IgD-negative memory B cell (primary cell): ENCODE data around the gene ANKRD13C. TPM values are rescaled to one million over a fixed set of nuclear protein-coding genes. Genes with fewer than 3 reads are reported as not detected.
"Not testable (repeated sequence)": the region's sequence is repeated elsewhere in the genome, so short reads cannot be mapped to it uniquely, and the experiment has no call there.

Experiments
- H3K27ac Mint-ChIP-seq, 3 donors: one replicate each; pipeline ENCODE4 v1.8.0; 2020 to 2022; ENCODE audit warnings: mild to moderate bottlenecking in 3 of 3, mixed read lengths in 3 of 3, moderate library complexity in 1 of 3
- H3K27me3 Mint-ChIP-seq: one replicate; pipeline ENCODE4 v1.8.0; 2021; ENCODE audit warnings: mixed read lengths
- H3K36me3 Mint-ChIP-seq: one replicate; pipeline ENCODE4 v1.8.0; 2020; ENCODE audit warnings: mild to moderate bottlenecking, mixed read lengths
- H3K4me1 Mint-ChIP-seq, 3 donors: one replicate each; pipeline ENCODE4 v1.8.0; 2020 to 2022; ENCODE audit warnings: mixed read lengths in 3 of 3, mild to moderate bottlenecking in 1 of 3
- H3K4me3 Mint-ChIP-seq, 4 donors: one replicate each; pipeline ENCODE4 v1.8.0; 2020 to 2022; ENCODE audit warnings: mild to moderate bottlenecking in 4 of 4, mixed read lengths in 4 of 4, moderate library complexity in 3 of 4
- H3K9me3 Mint-ChIP-seq, 3 donors: one replicate each; pipeline ENCODE4 v1.8.0; 2020 to 2021; ENCODE audit warnings: mixed read lengths in 3 of 3, mild to moderate bottlenecking in 1 of 3
- polyA plus RNA-seq: library from polyadenylated mRNA; unstranded; fragments of 300-500 nt; fragmentation: Illumina TruSeq; gene quantifications from one replicate; pipeline ENCODE4 v1.2.3, GENCODE V29; 2021

The ANKRD13C gene, protein sequence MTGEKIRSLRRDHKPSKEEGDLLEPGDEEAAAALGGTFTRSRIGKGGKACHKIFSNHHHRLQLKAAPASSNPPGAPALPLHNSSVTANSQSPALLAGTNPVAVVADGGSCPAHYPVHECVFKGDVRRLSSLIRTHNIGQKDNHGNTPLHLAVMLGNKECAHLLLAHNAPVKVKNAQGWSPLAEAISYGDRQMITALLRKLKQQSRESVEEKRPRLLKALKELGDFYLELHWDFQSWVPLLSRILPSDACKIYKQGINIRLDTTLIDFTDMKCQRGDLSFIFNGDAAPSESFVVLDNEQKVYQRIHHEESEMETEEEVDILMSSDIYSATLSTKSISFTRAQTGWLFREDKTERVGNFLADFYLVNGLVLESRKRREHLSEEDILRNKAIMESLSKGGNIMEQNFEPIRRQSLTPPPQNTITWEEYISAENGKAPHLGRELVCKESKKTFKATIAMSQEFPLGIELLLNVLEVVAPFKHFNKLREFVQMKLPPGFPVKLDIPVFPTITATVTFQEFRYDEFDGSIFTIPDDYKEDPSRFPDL
- 19.7 TPM for polyA plus RNA-seq

DNA sequence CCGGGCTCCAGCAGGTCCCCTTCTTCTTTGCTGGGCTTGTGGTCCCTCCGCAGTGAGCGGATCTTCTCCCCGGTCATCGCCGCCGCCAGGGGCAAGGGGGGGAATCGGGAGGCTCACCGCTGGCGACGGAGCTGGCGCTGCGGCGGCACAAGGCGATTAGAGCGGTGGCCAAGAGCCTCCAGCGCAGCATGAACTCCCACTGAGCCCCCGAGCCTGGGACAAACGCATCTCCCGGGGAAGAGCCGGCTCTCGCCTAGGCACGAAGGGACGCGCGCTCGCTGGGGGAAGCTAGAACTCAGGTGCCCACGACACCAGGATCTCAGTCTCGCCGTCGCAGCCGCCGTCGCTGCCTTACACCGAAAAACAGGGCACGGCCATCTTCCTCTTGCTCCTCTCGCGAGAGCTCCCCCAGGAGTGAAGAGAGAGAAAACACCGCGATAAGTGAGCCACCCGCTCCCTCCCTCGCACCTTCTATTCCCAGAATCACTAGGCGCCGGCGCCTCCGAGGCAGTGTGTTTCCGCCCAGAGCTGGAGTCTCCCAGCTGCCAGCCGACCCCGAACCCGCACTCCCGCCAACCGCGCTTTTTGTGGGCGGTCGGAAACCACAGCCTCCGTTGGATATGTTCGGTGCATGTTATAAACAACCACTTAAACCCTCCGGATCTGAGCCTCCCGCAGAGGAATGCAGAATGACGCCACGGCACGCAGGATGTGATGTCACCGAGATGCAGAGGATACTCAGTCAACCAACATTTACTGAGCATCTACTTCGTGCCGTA is at the start of gene ANKRD13C:
ANKRD13C (minus strand) TSS at position 391 of the 779 bp plus-strand sequence; CDS start at position 77, 314 bp downstream.
- Mint-ChIP-seq H3K27ac (peak within 1 kb of the TSS; percentile 89 to 100 (median 99)), H3K9me3 (peaks cover 0 to 3% (median 0%) of the 10 kb centered on the region in 3 donors), H3K27me3 (no peaks in the 10 kb centered on the region), H3K4me3 (peak within 1 kb of the TSS; percentile 97 to 100 (median 99)), H3K4me1 (peaks cover 29 to 40% (median 33%) of the 10 kb centered on the region in 3 donors), H3K36me3 (no peaks in the 10 kb centered on the region)

DNA sequence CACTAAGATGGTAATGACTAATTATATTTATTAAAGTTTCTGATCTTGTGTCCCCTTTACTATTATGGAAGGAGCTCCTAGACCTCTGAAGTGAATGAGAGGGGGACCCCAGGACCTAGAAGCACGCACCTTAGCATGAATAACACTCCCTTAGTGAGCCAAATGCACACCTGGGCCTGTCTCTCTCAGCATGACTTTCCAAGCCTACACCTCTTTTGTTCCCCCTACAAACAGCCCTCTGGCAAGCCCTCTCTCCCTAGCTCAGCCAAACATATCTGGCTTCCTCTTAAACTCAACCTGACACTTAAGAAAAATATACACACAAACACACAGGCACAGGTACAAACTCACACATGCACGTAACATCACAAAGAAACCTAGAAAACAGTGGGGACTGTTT is 49.2 kb upstream of the ANKRD13C start:
- Mint-ChIP-seq H3K27ac (no peak overlapping the region), H3K9me3 (no peaks in the 10 kb centered on the region), H3K36me3 (no peaks in the 10 kb centered on the region), H3K4me1 (peaks cover 0 to 6% (median 2%) of the 10 kb centered on the region in 3 donors), H3K4me3 (no peak overlapping the region), H3K27me3 (no peaks in the 10 kb centered on the region)

DNA sequence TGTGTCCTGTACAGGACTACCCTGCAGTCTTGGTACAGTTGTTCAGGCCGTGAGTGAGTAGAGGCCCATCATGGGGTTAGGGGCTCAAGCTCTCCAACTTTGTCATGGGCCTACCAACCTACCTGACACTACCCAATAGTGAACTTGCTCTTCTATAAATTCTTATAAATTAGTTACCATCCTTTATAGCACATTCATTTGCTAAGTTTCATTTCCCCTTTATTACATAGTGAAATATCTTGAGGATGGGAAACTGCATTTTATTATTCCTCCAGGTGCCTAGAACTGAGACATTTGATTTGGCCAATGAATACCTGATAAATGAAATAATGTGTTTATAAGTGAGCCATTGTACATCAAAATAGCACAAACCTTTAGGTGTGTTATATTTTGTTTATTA is 47.5 kb upstream of the ANKRD13C start:
- no peaks in the 10 kb centered on the region for H3K36me3 Mint-ChIP-seq
- no peak overlapping the region for H3K4me3 Mint-ChIP-seq
- peaks cover 0 to 6% (median 2%) of the 10 kb centered on the region in 3 donors for H3K4me1 Mint-ChIP-seq
- H3K9me3 Mint-ChIP-seq, result no peaks in the 10 kb centered on the region
- peaks cover 3% of the 10 kb centered on the region for H3K27me3 Mint-ChIP-seq
- no peak overlapping the region for H3K27ac Mint-ChIP-seq

DNA sequence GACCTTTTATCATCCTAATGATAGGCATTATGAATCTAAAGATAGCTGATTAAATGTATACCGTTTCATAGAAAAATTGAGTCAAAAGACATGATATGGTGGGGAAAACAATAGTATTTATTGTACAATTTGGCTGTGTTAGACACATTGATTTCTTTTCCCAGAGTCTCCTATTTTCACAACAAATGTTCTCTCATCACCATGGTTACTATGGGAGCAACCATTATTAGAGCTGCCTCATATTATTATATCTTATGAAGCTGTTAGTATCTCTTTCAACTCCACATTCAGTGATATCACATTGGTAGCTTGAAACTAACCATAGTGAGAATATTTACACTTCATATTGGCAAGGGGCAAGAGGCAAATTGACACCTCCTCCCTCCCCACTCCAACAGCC is 45.8 kb upstream of the ANKRD13C start:
- H3K36me3 Mint-ChIP-seq, result no peaks in the 10 kb centered on the region
- no peak overlapping the region for H3K27ac Mint-ChIP-seq
- no peaks in the 10 kb centered on the region for H3K9me3 Mint-ChIP-seq
- peaks cover 3% of the 10 kb centered on the region for H3K27me3 Mint-ChIP-seq
- no peak overlapping the region for H3K4me3 Mint-ChIP-seq
- H3K4me1 Mint-ChIP-seq, result peaks cover 0 to 6% (median 5%) of the 10 kb centered on the region in 3 donors

DNA sequence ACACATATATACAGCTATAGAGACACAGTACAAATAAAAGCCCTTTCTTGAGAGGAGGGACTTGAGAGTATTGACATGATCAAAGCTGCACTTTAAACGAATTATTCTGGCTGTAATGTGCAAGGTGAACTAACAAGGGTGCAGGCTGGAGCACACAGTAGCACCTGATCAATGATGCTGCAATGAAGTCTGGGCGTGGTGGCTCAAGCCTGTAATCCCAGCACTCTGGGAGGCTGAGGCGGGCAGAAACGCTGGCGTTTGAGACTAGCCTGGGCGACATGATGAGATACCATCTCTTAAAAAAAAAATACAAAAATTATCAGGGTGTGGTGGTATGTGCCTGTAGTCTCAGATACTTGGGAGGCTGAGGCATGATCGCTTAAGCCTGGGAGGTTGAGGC is 42.5 kb upstream of the ANKRD13C start:
- no peak overlapping the region for H3K27ac Mint-ChIP-seq

DNA sequence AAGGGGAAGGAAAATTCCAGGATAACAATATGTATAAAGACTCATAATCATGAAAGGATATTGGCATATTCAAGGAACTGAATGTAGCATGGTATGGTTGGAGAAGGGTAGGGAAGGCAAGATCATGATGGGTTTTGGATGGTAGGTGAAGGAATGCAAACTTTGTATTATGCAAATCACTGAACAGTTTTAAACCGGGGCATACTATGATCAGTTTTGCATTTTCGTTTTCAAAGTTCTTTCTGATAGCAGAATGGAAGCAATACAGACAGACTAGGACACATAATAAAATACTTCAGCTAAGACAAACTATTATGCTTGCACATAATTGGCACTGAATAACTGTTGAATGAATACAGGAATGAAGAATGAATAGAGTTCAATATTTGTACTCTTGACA is 42.1 kb upstream of the ANKRD13C start:
- Mint-ChIP-seq H3K27me3 (peaks cover 3% of the 10 kb centered on the region), H3K4me3 (no peak overlapping the region), H3K27ac (no peak overlapping the region), H3K4me1 (peaks cover 0 to 3% (median 0%) of the 10 kb centered on the region in 3 donors), H3K36me3 (no peaks in the 10 kb centered on the region), H3K9me3 (no peaks in the 10 kb centered on the region)

More for the DNA sequence above, 42.5 kb upstream of the ANKRD13C start:
- H3K36me3 Mint-ChIP-seq, result no peaks in the 10 kb centered on the region
- no peak overlapping the region for H3K4me3 Mint-ChIP-seq
- peaks cover 3% of the 10 kb centered on the region for H3K27me3 Mint-ChIP-seq
- H3K4me1 Mint-ChIP-seq, result peaks cover 0 to 4% (median 3%) of the 10 kb centered on the region in 3 donors
- no peaks in the 10 kb centered on the region for H3K9me3 Mint-ChIP-seq

DNA sequence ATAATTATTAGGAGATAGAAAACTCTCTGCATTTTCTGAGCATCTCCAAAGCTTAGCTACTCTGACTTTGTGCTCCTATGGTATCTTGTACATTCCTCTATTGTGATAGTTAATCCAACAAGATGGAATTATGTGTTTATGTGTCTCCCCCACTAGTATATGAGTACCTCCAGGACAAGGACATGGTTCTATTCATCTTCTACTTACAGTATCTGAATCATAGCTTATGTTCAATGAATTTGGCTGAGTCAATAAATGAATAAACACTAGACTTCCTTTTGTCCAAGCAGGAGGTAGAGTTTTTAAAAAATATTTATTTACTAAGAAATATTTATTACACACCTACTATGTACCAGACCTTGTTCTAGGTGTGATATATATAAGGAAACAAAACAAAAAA is 38.1 kb upstream of the ANKRD13C start:
- Mint-ChIP-seq H3K4me1 (peaks cover 0 to 3% (median 0%) of the 10 kb centered on the region in 3 donors), H3K9me3 (no peaks in the 10 kb centered on the region), H3K36me3 (no peaks in the 10 kb centered on the region), H3K4me3 (no peak overlapping the region), H3K27ac (no peak overlapping the region), H3K27me3 (peaks cover 3% of the 10 kb centered on the region)

DNA sequence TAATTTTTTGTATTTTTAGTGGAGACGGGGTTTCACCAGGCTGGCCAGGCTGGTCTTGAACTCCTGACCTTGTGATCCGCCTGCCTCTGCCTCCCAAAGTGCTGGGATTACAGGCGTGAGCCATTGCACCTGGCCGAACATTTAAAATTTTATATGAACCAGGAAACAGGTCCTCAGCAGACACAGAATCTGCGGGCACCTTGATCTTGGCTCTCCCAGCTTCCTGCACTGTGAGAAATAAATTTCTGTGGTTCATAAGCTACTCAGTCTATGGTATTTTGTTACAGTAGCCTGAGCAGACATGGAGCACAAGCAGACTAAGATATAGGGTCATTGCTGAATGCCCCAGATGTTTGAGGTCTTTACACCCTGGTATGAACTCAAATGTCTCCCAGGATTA is 33.0 kb upstream of the ANKRD13C start:
- Mint-ChIP-seq H3K36me3 (no peaks in the 10 kb centered on the region), H3K4me3 (no peak overlapping the region), H3K27ac (no peak overlapping the region), H3K27me3 (no peaks in the 10 kb centered on the region), H3K4me1 (peaks cover 0 to 3% (median 1%) of the 10 kb centered on the region in 3 donors), H3K9me3 (no peaks in the 10 kb centered on the region)

DNA sequence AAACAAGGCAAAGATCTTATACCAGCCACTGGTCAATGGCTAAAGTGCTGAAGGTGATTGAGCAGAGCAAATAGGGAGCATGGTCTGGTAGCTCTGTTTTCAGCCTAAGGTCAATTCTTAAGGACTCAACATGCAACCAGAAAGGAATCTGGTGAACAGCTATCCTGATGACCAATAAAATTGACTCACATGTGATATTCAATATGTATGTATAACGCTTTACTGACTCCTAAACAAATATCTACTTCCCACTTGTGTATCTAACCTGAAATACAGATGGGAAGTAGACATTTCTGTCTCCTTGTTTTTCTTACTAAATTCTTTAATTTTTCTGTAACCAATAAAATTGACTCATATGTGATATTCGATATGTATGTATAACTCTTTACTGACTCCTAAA is 31.6 kb upstream of the ANKRD13C start:
- no peaks in the 10 kb centered on the region for H3K36me3 Mint-ChIP-seq

DNA sequence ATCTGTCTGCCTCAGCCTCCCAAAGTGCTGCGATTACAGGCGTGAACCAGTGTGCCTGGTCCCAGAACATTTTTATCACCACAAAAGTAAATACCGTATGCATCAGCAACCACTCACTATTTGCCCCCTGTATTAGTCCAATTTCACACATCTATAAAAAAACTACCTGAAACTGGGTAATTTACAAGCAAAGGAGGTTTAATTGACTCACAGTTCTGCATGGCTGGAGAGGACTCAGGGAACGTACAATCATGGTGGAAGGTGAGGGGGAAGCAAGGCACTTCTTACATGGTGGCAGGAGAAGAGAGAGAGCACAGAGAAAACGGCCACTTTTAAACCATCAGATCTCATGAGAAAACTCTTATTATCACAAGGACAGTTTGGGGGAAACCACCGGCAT is 31.0 kb upstream of the ANKRD13C start:
- H3K9me3 Mint-ChIP-seq, result no peaks in the 10 kb centered on the region
- peaks cover 0 to 3% (median 1%) of the 10 kb centered on the region in 3 donors for H3K4me1 Mint-ChIP-seq
- H3K4me3 Mint-ChIP-seq, result no peak overlapping the region
- H3K36me3 Mint-ChIP-seq, result no peaks in the 10 kb centered on the region
- H3K27me3 Mint-ChIP-seq, result no peaks in the 10 kb centered on the region
- H3K27ac Mint-ChIP-seq, result no peak overlapping the region

More for the DNA sequence above, 31.6 kb upstream of the ANKRD13C start:
- Mint-ChIP-seq H3K27me3 (no peaks in the 10 kb centered on the region), H3K4me3 (no peak overlapping the region), H3K27ac (no peak overlapping the region), H3K4me1 (peaks cover 0 to 3% (median 1%) of the 10 kb centered on the region in 3 donors), H3K9me3 (no peaks in the 10 kb centered on the region)

DNA sequence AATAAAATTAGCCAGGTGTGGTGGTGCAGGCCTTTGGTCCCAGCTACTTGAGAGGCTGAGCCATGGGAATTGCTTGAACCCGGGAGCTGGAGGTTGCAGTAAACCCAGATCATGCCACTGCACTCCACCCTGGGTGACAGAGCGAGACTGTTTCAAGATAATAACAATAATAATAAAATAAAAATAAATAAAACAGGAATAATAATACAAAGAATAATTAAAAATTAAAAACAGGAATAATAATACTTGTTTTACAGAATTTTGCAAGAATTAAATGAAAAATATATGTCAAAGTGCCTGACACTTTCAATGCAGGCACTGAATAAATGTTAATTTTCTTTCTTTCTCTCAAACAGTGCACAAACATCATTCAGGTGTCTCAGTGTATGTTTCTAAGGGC is 30.0 kb upstream of the ANKRD13C start:
- H3K27ac Mint-ChIP-seq, result no peak overlapping the region
- no peaks in the 10 kb centered on the region for H3K27me3 Mint-ChIP-seq
- H3K4me1 Mint-ChIP-seq, result peaks cover 0 to 3% (median 1%) of the 10 kb centered on the region in 3 donors
- no peaks in the 10 kb centered on the region for H3K9me3 Mint-ChIP-seq
- no peak overlapping the region for H3K4me3 Mint-ChIP-seq
- H3K36me3 Mint-ChIP-seq, result no peaks in the 10 kb centered on the region

DNA sequence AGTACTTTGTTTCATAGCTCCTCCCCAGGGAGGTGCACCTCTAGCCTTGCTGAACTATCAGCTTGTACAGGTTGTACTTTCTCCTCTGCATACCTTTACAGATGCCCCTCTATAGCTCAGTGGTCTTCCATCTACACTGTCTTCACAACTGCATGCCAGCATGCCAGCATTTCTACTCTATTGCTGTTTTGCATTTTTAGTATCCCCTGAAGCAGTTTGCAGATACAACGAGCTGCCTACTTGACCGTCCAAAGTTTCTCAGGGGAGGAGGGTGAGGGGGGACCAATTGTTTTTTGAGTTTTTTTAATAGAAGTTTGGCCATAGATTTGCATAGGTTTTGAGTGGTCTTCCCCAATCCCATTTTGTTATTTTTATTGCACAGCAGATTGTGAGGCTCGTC is 29.0 kb upstream of the ANKRD13C start:
- peaks cover 0 to 3% (median 1%) of the 10 kb centered on the region in 3 donors for H3K4me1 Mint-ChIP-seq
- H3K4me3 Mint-ChIP-seq, result no peak overlapping the region
- no peaks in the 10 kb centered on the region for H3K9me3 Mint-ChIP-seq
- no peaks in the 10 kb centered on the region for H3K36me3 Mint-ChIP-seq
- H3K27ac Mint-ChIP-seq, result no peak overlapping the region
- no peaks in the 10 kb centered on the region for H3K27me3 Mint-ChIP-seq

DNA sequence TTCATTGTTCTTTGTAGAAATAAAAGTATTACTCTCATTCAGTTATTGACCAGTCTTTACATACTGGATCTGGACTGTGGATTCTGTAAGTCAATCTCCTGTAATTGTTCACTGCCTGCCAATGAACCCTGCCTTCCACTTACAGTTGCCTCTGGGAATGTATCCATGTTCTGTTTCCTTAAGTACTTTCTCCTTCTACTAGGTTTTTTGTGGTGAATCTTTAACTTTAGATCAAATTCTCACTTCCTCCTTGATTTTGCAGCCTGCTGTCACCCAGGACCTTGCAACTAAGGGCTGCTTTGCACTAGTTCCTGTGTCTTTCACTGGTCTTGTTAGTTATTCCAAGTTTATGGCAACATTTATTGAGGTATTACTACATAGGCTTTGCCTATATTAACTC is 28.2 kb upstream of the ANKRD13C start:
- Mint-ChIP-seq H3K36me3 (no peaks in the 10 kb centered on the region), H3K27ac (no peak overlapping the region), H3K27me3 (no peaks in the 10 kb centered on the region), H3K4me1 (peaks cover 0 to 3% (median 1%) of the 10 kb centered on the region in 3 donors), H3K9me3 (no peaks in the 10 kb centered on the region), H3K4me3 (no peak overlapping the region)

DNA sequence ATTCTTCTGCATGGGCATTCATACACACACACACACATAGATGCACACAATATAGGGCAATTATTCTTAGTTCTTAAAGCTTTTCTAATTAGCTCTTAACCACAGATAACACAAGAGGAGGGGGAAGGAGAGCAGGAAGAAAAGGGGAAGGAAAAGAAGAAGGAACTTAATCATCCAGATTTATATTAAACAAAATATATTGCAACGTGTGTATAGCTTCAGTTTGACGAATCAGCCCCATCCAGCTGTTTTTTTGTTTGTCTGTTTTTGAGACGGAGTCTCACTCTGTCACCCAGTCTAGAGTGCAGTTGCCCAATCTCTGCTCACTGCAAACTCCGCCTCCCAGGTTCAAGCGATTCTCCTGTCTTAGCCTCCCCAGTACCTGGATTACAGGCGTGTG is 21.7 kb upstream of the ANKRD13C start:
- no peaks in the 10 kb centered on the region for H3K27me3 Mint-ChIP-seq
- no peaks in the 10 kb centered on the region for H3K9me3 Mint-ChIP-seq
- no peak overlapping the region for H3K4me3 Mint-ChIP-seq
- no peak overlapping the region for H3K27ac Mint-ChIP-seq
- no peaks in the 10 kb centered on the region for H3K36me3 Mint-ChIP-seq
- no peaks in the 10 kb centered on the region for H3K4me1 Mint-ChIP-seq

DNA sequence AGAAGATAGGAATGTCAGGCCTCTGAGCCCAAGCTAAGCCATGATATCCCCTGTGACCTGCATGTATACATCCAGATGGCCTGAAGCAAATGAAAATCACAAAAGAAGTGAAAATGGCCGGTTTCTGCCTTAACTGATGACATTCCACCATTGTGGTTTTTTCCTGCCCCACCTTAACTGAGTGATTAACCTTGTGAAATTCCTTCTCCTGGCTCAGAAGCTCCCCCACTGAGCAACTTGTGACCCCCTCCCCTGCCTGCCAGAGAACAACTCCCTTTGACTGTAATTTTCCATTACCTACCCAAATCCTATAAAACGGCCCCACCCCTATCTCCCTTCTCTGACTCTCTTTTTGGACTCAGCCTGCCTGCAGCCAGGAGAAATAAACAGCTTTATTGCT is 19.1 kb upstream of the ANKRD13C start:
- not testable (repeated sequence) for H3K9me3 Mint-ChIP-seq, H3K4me1 Mint-ChIP-seq, H3K36me3 Mint-ChIP-seq, H3K4me3 Mint-ChIP-seq, H3K27me3 Mint-ChIP-seq, H3K27ac Mint-ChIP-seq
